Measurements from ENCODE around the gene BRF1.
A peak's percentile ranks its signal among the peaks of the same experiment; 100 is the strongest.

Gene BRF1

DNA sequence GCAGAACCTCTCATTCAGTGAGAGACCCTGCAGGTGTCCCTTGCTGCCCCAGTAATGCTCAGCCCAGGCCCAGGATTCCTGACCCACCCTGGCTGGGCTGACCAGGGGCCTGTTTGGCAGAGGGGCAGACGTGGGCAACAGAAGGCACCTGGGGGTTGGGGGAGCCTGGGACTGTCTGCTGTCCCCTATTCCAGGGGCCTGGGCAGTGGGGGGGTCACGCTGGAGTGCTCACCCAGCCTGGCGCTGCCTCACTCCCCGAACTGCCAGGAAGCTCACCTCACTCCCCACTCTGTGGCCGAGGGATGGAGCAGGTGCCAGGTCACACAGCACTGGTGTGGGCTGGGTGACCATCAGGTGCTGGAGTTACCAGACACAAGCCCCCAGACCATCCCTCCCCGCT, 97.1 kb downstream of the BRF1 start:
- TF ChIP-seq YY1 (IDR thresholded peaks at IDR 0.05; ENCODE audit: low read depth) (no peak), EGR1 (IDR thresholded peaks at IDR 0.05) (no peak), RAD21 (IDR thresholded peaks at IDR 0.05; ENCODE audit: low read depth) (no peak), ZBTB7A (IDR thresholded peaks at IDR 0.05; ENCODE audit: low read depth) (no peak), TAF1 (IDR thresholded peaks at IDR 0.05; ENCODE audit: low read depth) (no peak), CREB1 (IDR thresholded peaks at IDR 0.05; ENCODE audit: low read depth) (no peak), TEAD4 (IDR thresholded peaks at IDR 0.05) (no peak), FOXM1 (IDR thresholded peaks at IDR 0.05; ENCODE audit: borderline replicate concordance, low read depth) (no peak)
- TF ChIP-seq, protein P1, sequence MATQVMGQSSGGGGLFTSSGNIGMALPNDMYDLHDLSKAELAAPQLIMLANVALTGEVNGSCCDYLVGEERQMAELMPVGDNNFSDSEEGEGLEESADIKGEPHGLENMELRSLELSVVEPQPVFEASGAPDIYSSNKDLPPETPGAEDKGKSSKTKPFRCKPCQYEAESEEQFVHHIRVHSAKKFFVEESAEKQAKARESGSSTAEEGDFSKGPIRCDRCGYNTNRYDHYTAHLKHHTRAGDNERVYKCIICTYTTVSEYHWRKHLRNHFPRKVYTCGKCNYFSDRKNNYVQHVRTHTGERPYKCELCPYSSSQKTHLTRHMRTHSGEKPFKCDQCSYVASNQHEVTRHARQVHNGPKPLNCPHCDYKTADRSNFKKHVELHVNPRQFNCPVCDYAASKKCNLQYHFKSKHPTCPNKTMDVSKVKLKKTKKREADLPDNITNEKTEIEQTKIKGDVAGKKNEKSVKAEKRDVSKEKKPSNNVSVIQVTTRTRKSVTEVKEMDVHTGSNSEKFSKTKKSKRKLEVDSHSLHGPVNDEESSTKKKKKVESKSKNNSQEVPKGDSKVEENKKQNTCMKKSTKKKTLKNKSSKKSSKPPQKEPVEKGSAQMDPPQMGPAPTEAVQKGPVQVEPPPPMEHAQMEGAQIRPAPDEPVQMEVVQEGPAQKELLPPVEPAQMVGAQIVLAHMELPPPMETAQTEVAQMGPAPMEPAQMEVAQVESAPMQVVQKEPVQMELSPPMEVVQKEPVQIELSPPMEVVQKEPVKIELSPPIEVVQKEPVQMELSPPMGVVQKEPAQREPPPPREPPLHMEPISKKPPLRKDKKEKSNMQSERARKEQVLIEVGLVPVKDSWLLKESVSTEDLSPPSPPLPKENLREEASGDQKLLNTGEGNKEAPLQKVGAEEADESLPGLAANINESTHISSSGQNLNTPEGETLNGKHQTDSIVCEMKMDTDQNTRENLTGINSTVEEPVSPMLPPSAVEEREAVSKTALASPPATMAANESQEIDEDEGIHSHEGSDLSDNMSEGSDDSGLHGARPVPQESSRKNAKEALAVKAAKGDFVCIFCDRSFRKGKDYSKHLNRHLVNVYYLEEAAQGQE (IDR thresholded peaks at IDR 0.05; ENCODE audit: low read depth), result no peak

- peak; percentile 66 for TF ChIP-seq RAD21 (IDR thresholded peaks at IDR 0.05; ENCODE audit: low read depth)
- TF ChIP-seq, protein P2, sequence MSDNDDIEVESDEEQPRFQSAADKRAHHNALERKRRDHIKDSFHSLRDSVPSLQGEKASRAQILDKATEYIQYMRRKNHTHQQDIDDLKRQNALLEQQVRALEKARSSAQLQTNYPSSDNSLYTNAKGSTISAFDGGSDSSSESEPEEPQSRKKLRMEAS (IDR thresholded peaks at IDR 0.05), result no peak; the same call in 1 of the 2 replicates
- no peak for TF ChIP-seq EP300 (IDR thresholded peaks at IDR 0.05; ENCODE audit: borderline replicate concordance)
- peak; percentile 56; the same call in 1 of the 2 replicates for TF ChIP-seq YY1 (IDR thresholded peaks at IDR 0.05; ENCODE audit: low read depth)
- TF ChIP-seq EGR1 (IDR thresholded peaks at IDR 0.05), result no peak
- TF ChIP-seq, protein P1 (IDR thresholded peaks at IDR 0.05; ENCODE audit: low read depth), result no peak
- no peak for TF ChIP-seq TCF12 (IDR thresholded peaks at IDR 0.05; ENCODE audit: low read depth)
These were observed 97.7 kb downstream of the BRF1 start for GRCh38 chr14:105203057-105203531.

DNA sequence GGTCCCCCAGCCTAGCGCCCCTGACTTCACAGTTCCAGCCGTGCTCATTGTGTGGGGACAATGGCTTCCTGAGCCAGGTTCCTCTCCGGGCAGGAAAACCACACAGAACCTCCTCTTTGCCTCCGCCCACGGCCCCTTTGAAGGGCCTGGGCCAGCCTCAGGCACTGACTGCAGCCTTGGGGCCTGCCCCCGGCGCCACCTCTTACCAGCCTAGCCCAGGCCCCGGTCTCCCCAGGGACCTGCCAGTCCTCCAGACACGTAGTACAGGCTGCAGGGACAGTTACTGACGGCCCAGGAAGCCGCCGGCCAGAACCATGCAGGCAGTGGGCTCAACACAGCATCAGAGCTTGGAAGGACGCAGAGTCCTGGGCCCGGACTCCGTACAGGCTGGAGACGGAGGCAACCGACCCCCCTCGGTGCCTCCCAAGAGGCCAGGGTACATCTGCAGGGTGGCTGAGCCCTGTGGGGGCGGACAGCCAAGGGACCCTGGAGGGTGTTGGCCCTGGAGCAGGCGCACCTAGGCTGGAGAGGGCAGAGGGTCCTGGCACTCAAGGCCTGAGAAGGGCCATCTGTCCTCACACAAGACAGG, 98.8 kb downstream of the BRF1 start:
- TF ChIP-seq RAD21 (IDR thresholded peaks at IDR 0.05; ENCODE audit: low read depth) (no peak), TEAD4 (IDR thresholded peaks at IDR 0.05) (no peak), USF1 (IDR thresholded peaks at IDR 0.05) (no peak), FOXM1 (IDR thresholded peaks at IDR 0.05; ENCODE audit: borderline replicate concordance, low read depth) (no peak)
- TF ChIP-seq, protein P2 (IDR thresholded peaks at IDR 0.05), result no peak

GRCh38 chr14:105201156-105201924, 99.5 kb downstream of the BRF1 start:
- no peak for TF ChIP-seq NFIC (IDR thresholded peaks at IDR 0.05)
- TF ChIP-seq, protein P2 (IDR thresholded peaks at IDR 0.05), result no peak
- TF ChIP-seq RAD21 (IDR thresholded peaks at IDR 0.05; ENCODE audit: low read depth), result no peak; the same call in 1 of the 2 replicates
- TF ChIP-seq CREB1 (IDR thresholded peaks at IDR 0.05; ENCODE audit: low read depth), result no peak

DNA sequence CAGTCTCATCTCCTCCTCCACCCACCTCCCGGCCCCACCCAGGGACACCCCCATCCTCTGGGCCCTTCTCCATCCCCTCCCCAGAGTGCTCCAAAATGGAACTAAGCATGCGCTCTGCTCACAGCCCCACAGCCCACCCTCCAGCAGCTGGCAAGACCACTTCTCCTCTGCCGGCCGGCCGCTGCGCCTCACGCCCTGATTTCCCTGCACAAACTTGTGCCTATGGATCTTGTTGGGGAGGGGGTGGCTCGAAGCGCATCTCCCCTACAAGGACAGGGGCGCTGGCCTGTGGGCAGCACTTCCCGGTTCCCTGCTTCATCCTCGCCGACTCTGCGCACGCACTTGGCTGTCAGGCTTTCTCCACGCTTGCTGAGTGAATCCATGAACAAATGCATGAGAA, 100.2 kb downstream of the BRF1 start:
- TF ChIP-seq YY1 (IDR thresholded peaks at IDR 0.05; ENCODE audit: low read depth) (no peak), EGR1 (IDR thresholded peaks at IDR 0.05) (no peak), RAD21 (IDR thresholded peaks at IDR 0.05; ENCODE audit: low read depth) (no peak), FOXM1 (IDR thresholded peaks at IDR 0.05; ENCODE audit: borderline replicate concordance, low read depth) (no peak), TEAD4 (IDR thresholded peaks at IDR 0.05) (no peak), ZBTB7A (IDR thresholded peaks at IDR 0.05; ENCODE audit: low read depth) (no peak), USF1 (IDR thresholded peaks at IDR 0.05) (no peak), EP300 (IDR thresholded peaks at IDR 0.05; ENCODE audit: borderline replicate concordance) (no peak), NFIC (IDR thresholded peaks at IDR 0.05) (no peak), CEBPB (IDR thresholded peaks at IDR 0.05) (no peak), TCF12 (IDR thresholded peaks at IDR 0.05; ENCODE audit: low read depth) (no peak), CREB1 (IDR thresholded peaks at IDR 0.05; ENCODE audit: low read depth) (no peak), TAF1 (IDR thresholded peaks at IDR 0.05; ENCODE audit: low read depth) (no peak)
- TF ChIP-seq, protein P1 (IDR thresholded peaks at IDR 0.05; ENCODE audit: low read depth), result no peak
- TF ChIP-seq, protein P2 (IDR thresholded peaks at IDR 0.05), result no peak

Measured in Ishikawa (cell line).